Osteocyte (in vitro differentiated cells): ENCODE data around the gene HSD11B2. TPM values are rescaled to one million over a fixed set of nuclear protein-coding genes. Genes with fewer than 3 reads are reported as not detected.

Experiments
- DNase-seq: peaks from one replicate; pipeline ENCODE4 v3.0.0; 2021; ENCODE audit warnings: mixed read lengths; ENCODE audit not compliant: unreplicated experiment; ENCODE audit errors: extremely low spot score
- H3K27ac Mint-ChIP-seq: one replicate; pipeline ENCODE4 v1.8.0; 2021; ENCODE audit warnings: mild to moderate bottlenecking, mixed read lengths; ENCODE audit not compliant: unreplicated experiment
- H3K27me3 Mint-ChIP-seq: one replicate; pipeline ENCODE4 v1.8.0; 2021; ENCODE audit warnings: mixed read lengths; ENCODE audit not compliant: unreplicated experiment
- H3K36me3 Mint-ChIP-seq: one replicate; pipeline ENCODE4 v1.8.0; 2021; ENCODE audit warnings: mixed read lengths; ENCODE audit not compliant: unreplicated experiment
- H3K4me1 Mint-ChIP-seq: one replicate; pipeline ENCODE4 v1.8.0; 2021; ENCODE audit warnings: mixed read lengths; ENCODE audit not compliant: unreplicated experiment
- H3K4me3 Mint-ChIP-seq: one replicate; pipeline ENCODE4 v1.8.0; 2021; ENCODE audit warnings: mild to moderate bottlenecking, moderate library complexity, mixed read lengths; ENCODE audit not compliant: unreplicated experiment
- H3K9me3 Mint-ChIP-seq: one replicate; pipeline ENCODE4 v1.8.0; 2021; ENCODE audit warnings: mixed read lengths; ENCODE audit not compliant: unreplicated experiment
- CTCF ChIP-seq: fragments of 200-600 bp; sonication (generic); IDR thresholded peaks from 2 replicates; pipeline ENCODE4 v1.5.0; 2021; ENCODE audit warnings: antibody characterized with exemption, mild to moderate bottlenecking, moderate library complexity
- total RNA-seq: library from RNA; stranded (reverse); gene quantifications from 2 replicates; pipeline ENCODE4 v1.2.1, GENCODE V29; 2021

HSD11B2 gene
- total RNA-seq, 1 donor from 2014 or later: 0.40 TPM

- no peak for TF ChIP-seq CTCF
Measured at GRCh38 chr16:67486805-67487204, 55.9 kb downstream of the HSD11B2 start.

More at GRCh38 chr16:67486805-67487204, 55.9 kb downstream of the HSD11B2 start:
- Mint-ChIP-seq H3K4me3 (no peak overlapping the region), H3K27me3 (no peaks in the 10 kb centered on the region), H3K4me1 (peaks cover 8% of the 10 kb centered on the region), H3K27ac (no peak overlapping the region), H3K36me3 (no peaks in the 10 kb centered on the region), H3K9me3 (no peaks in the 10 kb centered on the region)
- no peak for DNase-seq

Other genes starting within 250 kb of the HSD11B2 start
- gene MATCAP1, start 247.2 kb upstream of the HSD11B2 start, total RNA-seq: 26.6 and 35.7 TPM in 2 replicates
- not detected in 2 replicates for gene EXOC3L1, start 241.0 kb upstream of the HSD11B2 start, total RNA-seq
- gene E2F4, start 239.0 kb upstream of the HSD11B2 start, total RNA-seq: 40.0 and 43.4 TPM in 2 replicates
- gene ELMO3, start 232.0 kb upstream of the HSD11B2 start, total RNA-seq: 1.7 and 2.1 TPM in 2 replicates
- gene TMEM208, start 204.0 kb upstream of the HSD11B2 start, total RNA-seq: 41.0 and 44.5 TPM in 2 replicates
- gene FHOD1, start 183.6 kb upstream of the HSD11B2 start, total RNA-seq: 60.0 and 71.7 TPM in 2 replicates
- gene SLC9A5, start 182.1 kb upstream of the HSD11B2 start, total RNA-seq: 4.2 and 4.4 TPM in 2 replicates
- 10.1 and 11.4 TPM in 2 replicates for gene PLEKHG4, start 151.6 kb upstream of the HSD11B2 start, total RNA-seq
- gene KCTD19, start 104.4 kb upstream of the HSD11B2 start, total RNA-seq: 0.39 TPM in 1 of 2 replicates, not detected in the other
- gene LRRC36, start 104.3 kb upstream of the HSD11B2 start, total RNA-seq: not detected in 2 replicates
- 1.4 and 1.5 TPM in 2 replicates for gene TPPP3, start 37.6 kb upstream of the HSD11B2 start, total RNA-seq
- 13.5 and 15.4 TPM in 2 replicates for gene ZDHHC1, start 14.6 kb upstream of the HSD11B2 start, total RNA-seq
- 112 and 116 TPM in 2 replicates for gene ATP6V0D1, start 50.0 kb downstream of the HSD11B2 start, total RNA-seq
- not detected in 2 replicates for gene AGRP, start 52.4 kb downstream of the HSD11B2 start, total RNA-seq
- 75.0 and 77.0 TPM in 2 replicates for gene RIPOR1, start 97.7 kb downstream of the HSD11B2 start, total RNA-seq
- gene CTCF, start 131.4 kb downstream of the HSD11B2 start, total RNA-seq: 43.2 and 47.4 TPM in 2 replicates
- 0.94 and 1.7 TPM in 2 replicates for gene CARMIL2, start 214.0 kb downstream of the HSD11B2 start, total RNA-seq
- 21.3 and 23.1 TPM in 2 replicates for gene ACD, start 229.1 kb downstream of the HSD11B2 start, total RNA-seq
- 4.1 and 4.6 TPM in 2 replicates for gene PARD6A, start 229.8 kb downstream of the HSD11B2 start, total RNA-seq
- gene ENKD1, start 235.6 kb downstream of the HSD11B2 start, total RNA-seq: 10.9 and 11.7 TPM in 2 replicates
- gene C16orf86, start 235.7 kb downstream of the HSD11B2 start, total RNA-seq: 2.1 and 2.8 TPM in 2 replicates